GM12878 (cell line): ENCODE data around the gene C1QL4. TPM values are rescaled to one million over a fixed set of nuclear protein-coding genes. Genes with fewer than 3 reads are reported as not detected.

Source experiments
- CREM ChIP-seq: IDR thresholded peaks from 2 replicates; pipeline ENCODE4 v1.6.1; 2014; ENCODE audit warnings: antibody characterized with exemption, low read depth
- EED ChIP-seq: sonication (generic); IDR thresholded peaks from 2 replicates; pipeline ENCODE4 v1.6.1; 2016; ENCODE audit warnings: antibody characterized with exemption, low read depth
- IRF4 ChIP-seq: IDR thresholded peaks from 2 replicates; pipeline ENCODE4 v1.6.1; 2011; ENCODE audit warnings: low read depth, low read length
- NR2F1 ChIP-seq: fragments of 450-650 bp; conservative IDR thresholded peaks from 2 replicates; pipeline ENCODE4 v1.6.1; 2017; ENCODE audit warnings: mild to moderate bottlenecking
- SMAD1 ChIP-seq: fragments of 450-650 bp; IDR thresholded peaks from 2 replicates; pipeline ENCODE4 v1.6.1; 2018; ENCODE audit warnings: mild to moderate bottlenecking, low read depth; ENCODE audit not compliant: partially characterized antibody
- polyA plus RNA-seq, 11 experiments: library from polyadenylated mRNA; depleted of rRNA in 4 of 11; unstranded in 6 of 11; stranded (reverse) in 5 of 11; fragments of >200 nt; fragmentation: Nextera tagmentation in 4 of 11; fragmentation: Illumina TruSeq in 1 of 11; extraction: Ambion mirVana in 4 of 11; extraction: Trizol in 1 of 11; gene quantifications; 1 replicate in 1 of 11; 2 replicates in 10 of 11; pipeline versions ENCODE4 v1.2.1 to v1.2.3, GENCODE V29; 2011 to 2016; ENCODE audit warnings: inconsistent platforms in 2 of 11, missing spikeins in 2 of 11, low read depth in 1 of 11
- total RNA-seq, 4 experiments: library from RNA; depleted of rRNA in 3 of 4; stranded (reverse); fragments of >200 nt in 3 of 4; fragmentation: Illumina TruSeq in 1 of 4; extraction: Trizol in 1 of 4; gene quantifications; 2 replicates each; pipeline versions ENCODE4 v1.2.1 to v1.2.3, GENCODE V29; 2013 to 2021
- TF ChIP-seq, protein P1 (sequence below): fragments of 450-650 bp; IDR thresholded peaks from 2 replicates; pipeline ENCODE4 v1.6.1; 2017; ENCODE audit warnings: low read depth, mild to moderate bottlenecking, moderate library complexity
- TF ChIP-seq, protein P2 (sequence below): fragments of 450-650 bp; formaldehyde crosslinking; IDR thresholded peaks from 2 replicates; pipeline ENCODE4 v1.4.0; 2020; ENCODE audit warnings: mild to moderate bottlenecking, moderate library complexity
- TF ChIP-seq, protein P3 (sequence below): fragments of 450-650 bp; IDR thresholded peaks from 2 replicates; pipeline ENCODE4 v1.6.1; 2016; ENCODE audit warnings: mild to moderate bottlenecking

C1QL4 gene
- total and polyA plus RNA-seq, 10 of the 15 experiments (the other 5 are each of a cell fraction or from before 2014, with no cell fraction given): 0.05 TPM; not detected in 9

DNA sequence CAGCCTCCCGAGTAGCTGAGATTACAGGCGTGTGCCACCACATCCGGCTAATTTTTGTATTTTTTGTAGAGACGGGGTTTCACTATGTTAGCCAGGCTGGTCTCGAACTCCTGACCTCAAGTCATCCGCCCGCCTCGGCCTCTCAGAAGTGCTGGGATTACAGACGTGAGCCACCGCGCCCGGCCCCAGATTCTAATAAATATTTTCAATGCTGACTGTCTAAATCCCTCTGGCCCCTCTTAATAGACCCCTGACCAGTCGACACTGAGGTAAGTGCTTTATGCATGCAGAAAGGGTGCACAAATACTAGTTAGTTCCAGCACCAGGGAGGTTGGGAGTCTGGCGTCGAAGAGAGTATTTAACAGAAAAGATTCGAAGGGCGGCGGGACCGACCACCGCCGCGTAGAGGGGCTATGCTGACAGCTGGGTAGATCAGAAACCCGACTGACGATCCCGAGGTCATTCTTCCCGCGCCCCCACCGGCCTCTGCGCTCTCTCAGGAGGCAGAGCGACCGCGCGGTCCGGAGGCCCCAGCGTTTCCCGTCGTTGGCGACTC is 29.2 kb upstream of the C1QL4 start (continued):
- TF ChIP-seq, protein P1, sequence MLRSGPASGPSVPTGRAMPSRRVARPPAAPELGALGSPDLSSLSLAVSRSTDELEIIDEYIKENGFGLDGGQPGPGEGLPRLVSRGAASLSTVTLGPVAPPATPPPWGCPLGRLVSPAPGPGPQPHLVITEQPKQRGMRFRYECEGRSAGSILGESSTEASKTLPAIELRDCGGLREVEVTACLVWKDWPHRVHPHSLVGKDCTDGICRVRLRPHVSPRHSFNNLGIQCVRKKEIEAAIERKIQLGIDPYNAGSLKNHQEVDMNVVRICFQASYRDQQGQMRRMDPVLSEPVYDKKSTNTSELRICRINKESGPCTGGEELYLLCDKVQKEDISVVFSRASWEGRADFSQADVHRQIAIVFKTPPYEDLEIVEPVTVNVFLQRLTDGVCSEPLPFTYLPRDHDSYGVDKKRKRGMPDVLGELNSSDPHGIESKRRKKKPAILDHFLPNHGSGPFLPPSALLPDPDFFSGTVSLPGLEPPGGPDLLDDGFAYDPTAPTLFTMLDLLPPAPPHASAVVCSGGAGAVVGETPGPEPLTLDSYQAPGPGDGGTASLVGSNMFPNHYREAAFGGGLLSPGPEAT: 0 out of 2 replicates have a peak, but pooled peaks have one; percentile 50
- TF ChIP-seq NR2F1: peak; percentile 71
- TF ChIP-seq, protein P2, sequence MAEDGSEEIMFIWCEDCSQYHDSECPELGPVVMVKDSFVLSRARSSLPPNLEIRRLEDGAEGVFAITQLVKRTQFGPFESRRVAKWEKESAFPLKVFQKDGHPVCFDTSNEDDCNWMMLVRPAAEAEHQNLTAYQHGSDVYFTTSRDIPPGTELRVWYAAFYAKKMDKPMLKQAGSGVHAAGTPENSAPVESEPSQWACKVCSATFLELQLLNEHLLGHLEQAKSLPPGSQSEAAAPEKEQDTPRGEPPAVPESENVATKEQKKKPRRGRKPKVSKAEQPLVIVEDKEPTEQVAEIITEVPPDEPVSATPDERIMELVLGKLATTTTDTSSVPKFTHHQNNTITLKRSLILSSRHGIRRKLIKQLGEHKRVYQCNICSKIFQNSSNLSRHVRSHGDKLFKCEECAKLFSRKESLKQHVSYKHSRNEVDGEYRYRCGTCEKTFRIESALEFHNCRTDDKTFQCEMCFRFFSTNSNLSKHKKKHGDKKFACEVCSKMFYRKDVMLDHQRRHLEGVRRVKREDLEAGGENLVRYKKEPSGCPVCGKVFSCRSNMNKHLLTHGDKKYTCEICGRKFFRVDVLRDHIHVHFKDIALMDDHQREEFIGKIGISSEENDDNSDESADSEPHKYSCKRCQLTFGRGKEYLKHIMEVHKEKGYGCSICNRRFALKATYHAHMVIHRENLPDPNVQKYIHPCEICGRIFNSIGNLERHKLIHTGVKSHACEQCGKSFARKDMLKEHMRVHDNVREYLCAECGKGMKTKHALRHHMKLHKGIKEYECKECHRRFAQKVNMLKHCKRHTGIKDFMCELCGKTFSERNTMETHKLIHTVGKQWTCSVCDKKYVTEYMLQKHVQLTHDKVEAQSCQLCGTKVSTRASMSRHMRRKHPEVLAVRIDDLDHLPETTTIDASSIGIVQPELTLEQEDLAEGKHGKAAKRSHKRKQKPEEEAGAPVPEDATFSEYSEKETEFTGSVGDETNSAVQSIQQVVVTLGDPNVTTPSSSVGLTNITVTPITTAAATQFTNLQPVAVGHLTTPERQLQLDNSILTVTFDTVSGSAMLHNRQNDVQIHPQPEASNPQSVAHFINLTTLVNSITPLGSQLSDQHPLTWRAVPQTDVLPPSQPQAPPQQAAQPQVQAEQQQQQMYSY (CRISPR knock-in tag): no peak
- TF ChIP-seq IRF4: no peak
- TF ChIP-seq EED: 0 out of 2 replicates have a peak, but pooled peaks have one; percentile 42
- TF ChIP-seq SMAD1: no peak
- TF ChIP-seq CREM: peak; percentile 19; the same call in 1 of the 2 replicates
- TF ChIP-seq, protein P3, sequence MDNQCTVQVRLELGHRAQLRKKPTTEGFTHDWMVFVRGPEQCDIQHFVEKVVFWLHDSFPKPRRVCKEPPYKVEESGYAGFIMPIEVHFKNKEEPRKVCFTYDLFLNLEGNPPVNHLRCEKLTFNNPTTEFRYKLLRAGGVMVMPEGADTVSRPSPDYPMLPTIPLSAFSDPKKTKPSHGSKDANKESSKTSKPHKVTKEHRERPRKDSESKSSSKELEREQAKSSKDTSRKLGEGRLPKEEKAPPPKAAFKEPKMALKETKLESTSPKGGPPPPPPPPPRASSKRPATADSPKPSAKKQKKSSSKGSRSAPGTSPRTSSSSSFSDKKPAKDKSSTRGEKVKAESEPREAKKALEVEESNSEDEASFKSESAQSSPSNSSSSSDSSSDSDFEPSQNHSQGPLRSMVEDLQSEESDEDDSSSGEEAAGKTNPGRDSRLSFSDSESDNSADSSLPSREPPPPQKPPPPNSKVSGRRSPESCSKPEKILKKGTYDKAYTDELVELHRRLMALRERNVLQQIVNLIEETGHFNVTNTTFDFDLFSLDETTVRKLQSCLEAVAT: 0 out of 2 replicates have a peak, but pooled peaks have one; percentile 55
